GM21529 (cell line): ENCODE measurements around the gene TXNL4A.
"Not testable (repeated sequence)": the region's sequence is repeated elsewhere in the genome, so short reads cannot be mapped to it uniquely, and the experiment has no call there.

Experiments
- ATAC-seq: cut with Tn5 transposase; IDR thresholded peaks from one replicate; pipeline ENCODE4 v1.9.1; 2021; ENCODE audit not compliant: unreplicated experiment

The TXNL4A gene

DNA sequence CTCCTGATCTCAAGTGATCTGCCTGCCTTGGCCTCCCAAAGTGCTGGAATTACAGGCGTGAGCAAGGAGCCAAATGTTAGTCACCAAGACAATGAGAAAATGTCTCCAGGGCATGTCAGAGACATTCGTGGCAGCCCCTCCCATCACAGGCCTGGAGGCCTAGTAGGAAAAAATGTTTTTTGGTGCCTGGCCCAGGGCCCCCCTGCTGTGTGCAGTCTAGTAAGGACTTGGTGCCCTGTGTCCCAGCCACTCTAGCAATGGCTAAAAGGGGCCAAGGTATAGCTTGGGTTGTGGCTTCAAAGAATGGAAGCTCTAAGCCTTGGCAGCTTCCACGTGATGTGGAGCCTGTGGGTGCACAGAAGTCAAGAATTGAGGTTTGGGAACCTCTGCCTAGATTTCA is 12.5 kb upstream of the TXNL4A start:
- ATAC-seq, result no peak

DNA sequence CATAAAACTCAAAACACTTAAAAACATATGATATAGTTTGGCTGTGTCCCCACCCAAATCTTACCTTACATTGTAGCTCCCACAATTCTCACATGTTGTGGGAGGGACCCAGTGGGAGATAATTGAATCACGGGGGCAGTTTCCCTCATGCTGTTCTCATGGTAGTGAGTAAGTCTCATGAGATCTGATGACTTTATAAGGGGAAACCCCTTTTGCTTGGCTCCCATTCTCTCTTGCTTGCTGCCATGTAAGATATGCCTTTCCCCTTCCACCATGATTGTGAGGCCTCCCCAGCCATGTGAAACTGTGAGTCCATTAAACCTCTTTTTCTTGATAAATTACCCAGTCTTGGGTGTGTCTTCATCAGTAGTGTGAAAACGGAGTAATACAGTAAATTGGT is 11.3 kb upstream of the TXNL4A start:
- not testable (repeated sequence) for ATAC-seq

DNA sequence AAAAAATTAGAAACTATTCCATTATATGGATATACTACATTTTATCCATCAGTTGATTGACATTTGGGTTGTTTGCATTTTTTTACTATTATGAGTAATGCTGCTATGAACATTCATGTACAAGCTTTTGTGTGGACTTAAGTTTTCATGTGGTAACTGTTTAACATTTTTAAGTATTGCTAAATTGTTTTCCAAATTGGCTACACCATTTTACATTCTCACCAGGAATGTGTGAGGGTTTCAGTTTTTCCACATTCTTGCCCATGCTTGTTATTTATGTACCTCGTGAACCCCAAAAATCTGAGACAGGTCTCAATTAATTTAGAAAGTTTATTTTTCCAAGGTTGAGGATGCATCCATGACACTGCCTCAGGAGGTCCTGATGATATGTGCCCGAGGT is 3.1 kb upstream of the TXNL4A start:
- no peak for ATAC-seq

DNA sequence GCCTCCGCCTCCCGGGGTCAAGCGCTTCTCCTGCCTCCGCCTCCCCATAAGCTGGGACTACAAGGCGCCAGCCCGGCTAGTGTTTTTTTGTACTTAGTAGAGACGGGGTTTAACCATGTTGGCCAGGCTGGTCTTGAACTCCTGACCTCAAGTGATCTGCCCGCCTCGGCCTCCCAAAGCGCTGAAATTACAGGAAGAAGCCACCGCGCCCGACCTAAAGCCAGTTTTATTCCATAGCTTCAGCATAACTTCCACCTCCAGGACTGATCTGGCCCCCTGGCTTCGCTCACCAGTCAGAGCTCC is 783 bp upstream of the TXNL4A start:
- ATAC-seq, result no peak

DNA sequence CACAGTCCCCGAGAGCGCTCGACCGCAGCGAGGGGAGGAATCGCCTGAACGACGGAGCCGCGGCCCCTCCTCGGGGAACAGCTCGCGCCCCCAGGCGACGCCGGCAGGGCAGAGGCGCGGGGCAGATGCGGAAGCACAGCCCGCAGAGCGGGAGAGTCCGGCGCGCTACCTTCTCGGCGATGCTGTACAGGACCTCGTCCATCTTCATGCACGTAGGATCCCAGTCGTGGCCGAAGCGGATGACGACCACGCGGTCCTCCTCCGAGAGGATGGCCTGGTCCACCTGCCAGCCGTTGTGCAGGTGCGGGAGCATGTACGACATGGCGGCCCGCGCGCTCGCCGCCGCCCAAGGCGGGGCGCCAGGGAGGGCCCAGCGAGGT is 302 bp downstream of the TXNL4A start:
- ATAC-seq, result peak; percentile 65

DNA sequence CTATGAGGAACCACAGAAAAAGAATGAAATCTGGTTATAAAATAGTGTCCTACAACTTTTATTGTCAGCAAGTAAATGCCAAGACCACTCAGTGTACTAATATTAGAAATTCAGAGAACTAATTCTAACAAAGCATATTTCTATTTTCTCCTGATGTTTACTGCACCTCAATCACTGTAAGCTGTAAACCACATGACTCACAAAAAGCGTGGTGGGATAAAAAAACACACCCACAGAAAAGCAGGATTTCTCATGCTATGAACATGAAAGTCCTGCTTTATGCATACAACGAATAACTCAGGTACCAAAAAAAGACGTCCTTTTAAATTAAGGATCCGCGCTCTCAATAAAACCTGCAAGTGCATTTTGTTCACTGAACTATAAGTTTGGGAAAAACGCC is 797 bp downstream of the TXNL4A start:
- no peak for ATAC-seq

DNA sequence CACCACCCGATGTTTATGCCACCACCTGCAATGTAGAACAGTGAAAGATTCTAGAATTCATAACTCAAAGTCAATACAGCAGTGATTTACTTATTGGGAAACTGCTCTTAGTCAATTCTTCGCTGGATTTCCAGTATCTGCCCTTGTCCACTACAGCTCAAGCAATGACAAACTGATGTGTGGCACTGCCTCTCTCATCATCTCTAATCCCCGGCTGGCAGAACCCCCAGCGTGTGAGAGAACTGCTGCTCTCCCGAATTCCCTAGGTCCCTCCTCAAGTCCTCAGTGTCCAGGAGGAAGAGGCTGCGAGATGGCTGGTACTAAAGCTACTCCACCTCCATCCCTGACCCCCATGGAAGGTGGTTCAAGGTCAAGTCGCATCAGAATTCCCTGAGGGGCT is 1.6 kb downstream of the TXNL4A start:
- no peak for ATAC-seq

DNA sequence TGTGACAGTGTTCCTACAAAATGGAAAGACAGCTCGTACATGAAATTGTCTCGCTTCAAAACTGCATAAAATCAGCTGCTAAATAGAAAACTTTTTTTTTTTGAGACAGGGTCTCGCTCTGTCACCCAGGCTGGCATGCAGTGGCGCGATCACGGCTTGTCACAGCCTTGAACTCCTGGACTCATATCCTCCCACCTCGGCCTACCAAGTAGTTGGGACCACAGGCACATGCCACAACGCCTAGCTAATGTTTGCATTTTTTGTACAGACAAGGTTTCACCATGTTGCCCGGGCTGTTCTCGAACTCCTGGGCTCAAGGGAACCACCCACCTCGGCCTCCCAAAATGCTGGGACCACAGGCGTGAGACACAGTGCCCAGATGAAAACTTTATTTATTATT is 3.2 kb downstream of the TXNL4A start:
- no peak for ATAC-seq

DNA sequence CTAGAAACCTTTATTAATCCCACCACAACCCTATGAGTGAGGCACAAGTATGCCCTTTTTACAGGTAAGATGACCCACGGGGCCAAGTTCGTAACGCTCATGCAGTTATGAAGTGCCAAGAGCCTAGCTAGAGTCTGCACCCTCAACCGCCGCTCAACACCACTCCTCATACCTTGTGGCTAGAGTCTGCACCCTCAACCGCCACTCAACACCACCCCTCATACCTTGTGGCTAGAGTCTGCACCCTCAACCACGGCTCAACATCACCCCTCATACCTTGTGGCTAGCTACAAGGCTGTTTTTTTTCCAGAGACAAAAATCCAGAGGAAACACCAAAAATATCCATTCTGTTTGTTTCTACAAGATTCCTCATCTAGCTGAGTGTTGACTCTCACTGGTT is 4.6 kb downstream of the TXNL4A start:
- ATAC-seq, result no peak

DNA sequence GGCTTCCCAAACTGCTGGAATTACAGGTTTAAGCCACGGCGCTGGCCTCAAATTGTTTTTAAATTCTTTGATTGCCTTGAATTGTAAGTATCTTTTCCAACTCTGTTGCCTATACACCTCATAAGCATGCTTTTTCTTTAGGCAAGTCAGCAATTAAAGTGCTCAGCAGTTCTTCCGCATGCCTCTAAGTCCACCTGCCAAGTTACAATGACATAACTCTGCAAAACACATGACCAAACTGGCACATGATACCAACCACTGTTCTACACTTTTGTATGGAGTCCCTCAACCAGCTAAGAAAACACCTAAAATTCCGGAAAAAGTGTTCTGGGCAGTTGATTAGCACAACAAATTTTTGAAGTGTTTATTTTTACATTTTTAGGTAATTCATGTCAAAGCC is 5.1 kb downstream of the TXNL4A start:
- ATAC-seq, result no peak

DNA sequence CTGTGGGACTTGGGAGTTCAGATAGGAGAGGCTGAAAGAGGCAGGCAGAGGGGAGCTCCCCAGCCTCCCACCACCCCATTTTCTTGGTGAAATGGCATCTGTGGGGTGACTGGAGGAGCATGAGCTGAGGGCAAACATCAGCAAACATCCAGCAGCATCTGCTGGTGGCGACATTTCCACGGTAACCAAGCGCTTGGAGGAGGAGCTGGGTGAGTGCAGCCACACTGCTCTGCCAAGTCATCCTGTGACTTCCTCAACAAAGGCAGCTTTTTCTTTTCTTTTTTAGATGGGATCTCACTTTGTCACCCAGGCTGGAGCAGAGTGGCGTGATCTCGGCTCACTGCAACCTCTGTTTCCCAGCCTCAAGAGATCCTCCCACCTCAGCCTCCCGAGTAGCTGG is 5.6 kb downstream of the TXNL4A start:
- no peak for ATAC-seq

DNA sequence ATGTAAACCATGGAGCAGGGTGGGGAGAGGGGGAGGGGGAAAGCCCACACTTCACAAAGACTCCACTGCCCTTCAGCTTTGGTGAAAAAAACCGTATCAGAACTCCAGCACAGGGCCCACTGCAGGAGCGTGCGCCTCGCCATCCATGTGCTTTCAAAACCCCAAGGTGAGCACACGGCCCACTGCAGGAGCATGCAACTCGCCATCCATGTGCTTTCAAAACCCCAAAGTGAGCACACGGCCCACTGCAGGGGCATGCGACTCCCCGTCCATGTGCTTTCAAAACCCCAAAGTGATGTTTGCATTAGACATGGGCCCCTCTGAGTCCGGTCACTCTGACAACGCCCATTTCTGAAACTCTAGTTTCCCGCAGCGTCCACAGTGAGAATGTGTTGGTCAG is 7.8 kb downstream of the TXNL4A start:
- no peak for ATAC-seq

DNA sequence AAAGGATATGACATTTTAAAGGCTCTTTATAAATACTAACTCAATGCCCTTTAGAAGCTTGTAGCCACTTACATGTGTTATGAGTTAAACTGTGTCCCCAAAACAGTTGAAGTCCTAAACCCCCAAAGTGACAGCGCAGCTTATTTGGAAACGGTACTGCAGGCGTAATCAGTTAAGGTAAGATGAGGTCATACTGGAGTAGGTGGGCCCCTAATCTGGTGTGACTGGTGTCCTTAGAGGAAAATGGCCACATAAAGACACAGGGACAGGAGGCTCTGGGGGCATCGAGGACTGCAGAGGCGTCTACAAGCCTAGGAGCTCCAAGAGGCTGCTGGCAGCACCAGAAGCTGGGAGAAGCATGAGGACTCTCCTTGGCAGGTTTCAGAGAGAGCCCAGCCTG is 8.5 kb downstream of the TXNL4A start:
- ATAC-seq, result no peak

DNA sequence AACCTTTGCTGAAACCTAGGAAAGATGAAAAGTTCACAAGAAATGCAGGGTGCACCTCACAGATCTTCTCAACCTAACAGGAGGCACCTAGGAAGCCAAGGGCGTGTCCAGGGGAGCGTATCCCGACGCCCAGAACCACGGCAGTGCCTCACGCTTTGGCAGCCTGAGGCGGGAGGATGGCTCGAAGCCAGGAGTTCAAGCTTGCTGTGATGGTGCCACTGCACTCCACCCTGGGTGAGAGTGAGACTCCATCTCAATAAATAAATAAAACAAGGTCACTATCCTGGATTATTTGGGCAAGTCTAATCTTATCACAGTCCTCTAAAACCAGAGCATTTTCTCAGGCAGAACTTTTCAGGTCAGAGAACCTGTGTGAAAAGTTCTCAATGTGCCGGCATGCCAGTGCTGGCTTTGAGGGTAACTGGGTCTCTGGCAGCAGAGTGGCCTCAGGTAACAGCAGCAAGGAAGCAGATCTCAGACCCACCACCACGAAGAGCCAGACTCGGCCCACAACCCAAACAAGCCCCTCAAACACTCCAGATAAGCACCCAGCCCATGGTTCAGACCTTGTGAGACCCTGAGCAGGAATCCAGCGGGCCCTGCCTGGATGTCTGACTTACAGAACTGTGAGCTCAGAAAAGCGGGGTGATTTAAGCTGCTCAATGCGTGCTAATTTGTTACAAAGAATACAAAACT is 12.2 kb downstream of the TXNL4A start:
- ATAC-seq, result no peak

DNA sequence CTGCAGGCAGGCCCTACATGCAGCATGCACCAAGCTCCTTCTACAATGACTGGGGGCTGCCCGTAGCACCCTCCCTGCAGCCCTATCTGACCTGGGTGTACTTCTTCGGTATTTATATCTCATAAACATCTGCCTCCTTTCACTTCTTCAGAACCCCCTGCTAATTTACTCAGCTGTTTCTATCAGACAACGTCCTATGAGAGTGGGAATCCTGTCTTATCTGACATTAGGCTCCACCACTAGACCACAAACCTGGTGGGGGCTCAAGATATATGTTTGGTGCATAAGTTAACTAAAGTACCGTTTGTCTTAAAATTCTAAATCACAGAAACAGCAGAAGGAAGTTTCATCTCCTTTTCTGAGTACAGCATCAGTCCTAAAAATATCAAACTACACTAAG is 13.3 kb downstream of the TXNL4A start:
- no peak for ATAC-seq

DNA sequence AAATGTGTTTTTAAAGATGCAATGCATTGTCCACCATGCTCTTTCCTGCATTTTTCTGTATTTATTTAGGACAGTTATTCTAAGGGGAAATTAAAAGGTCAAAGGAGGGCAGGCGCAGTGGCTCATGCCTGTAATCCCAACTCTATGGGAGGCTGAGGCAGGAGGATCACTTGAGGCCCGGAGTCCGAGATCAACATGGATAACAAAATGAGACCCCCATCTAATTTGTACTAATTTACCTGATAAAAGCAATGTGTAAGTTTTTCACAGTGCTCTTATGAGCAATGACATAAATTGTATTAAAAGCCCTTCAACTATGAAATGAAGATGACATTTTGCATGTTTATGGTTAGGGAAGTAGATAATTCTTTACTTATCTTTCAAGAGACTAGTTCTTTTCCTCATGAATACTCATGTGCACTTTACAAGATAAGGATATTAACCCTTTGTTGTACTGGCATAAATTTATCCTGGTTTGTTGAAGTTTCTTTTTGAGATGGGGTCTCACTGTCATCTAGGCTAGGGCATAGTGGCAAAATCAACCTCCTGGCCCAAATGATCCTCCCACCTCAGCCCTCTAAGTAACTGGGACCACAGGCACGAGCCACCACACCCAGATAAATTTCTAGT is 14.2 kb downstream of the TXNL4A start:
- ATAC-seq, result no peak

DNA sequence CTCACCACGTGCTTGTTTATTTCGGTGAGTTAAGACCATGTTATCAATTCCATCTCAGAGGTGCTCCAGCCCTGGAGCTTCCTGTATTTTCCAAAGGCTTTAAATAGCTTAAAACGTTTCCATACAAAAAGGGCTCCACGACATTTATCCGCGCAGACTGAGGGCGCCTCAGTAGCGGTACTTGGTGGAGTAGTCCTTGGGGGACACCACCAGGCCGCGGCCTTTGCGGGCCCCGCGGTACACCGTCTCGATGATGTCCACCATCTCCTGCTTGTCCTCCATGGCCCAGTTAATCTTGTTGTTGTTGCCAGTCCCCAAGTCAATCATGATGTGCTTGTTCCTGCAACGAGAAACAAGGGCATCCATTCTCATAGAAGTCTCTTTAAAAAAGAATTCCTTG is 14.8 kb downstream of the TXNL4A start:
- no peak for ATAC-seq

DNA sequence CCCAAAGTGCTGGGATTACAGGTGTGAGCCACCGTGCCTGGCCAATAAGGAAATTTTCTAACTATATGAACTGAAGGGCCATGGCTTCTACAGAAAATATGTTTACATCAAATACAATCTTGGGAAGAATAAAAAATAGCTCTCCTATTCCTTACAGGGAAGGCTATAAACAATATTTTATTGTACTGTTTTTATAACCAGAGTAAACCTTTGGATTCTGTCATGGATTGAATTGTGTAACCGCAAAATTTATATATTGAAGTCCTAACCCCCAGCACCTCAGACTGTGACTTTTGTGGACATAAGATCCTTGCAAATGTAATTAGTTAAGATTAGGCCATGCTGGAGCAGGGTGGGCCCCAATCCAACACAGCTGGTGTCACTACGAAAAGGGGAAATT is 15.6 kb downstream of the TXNL4A start:
- ATAC-seq, result no peak

DNA sequence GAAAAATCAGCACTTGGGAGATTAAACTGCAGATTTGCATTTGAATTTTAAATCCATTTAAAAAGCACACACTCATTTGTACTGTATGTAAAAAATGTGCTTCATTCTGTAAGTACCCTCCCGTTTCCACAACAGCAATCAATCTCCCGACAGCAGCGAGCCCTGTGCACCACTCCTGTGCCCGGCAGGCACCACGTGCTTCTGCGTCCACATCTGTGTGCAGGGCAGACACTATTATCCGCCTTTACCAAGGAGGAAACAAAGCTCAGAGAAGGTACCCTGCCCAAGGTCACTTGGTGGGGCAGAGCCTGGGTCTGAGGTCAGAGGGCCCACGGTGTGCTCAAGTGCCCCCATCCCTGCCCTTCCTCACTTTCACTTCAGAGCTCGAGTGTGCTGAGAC is 16.4 kb downstream of the TXNL4A start:
- no peak for ATAC-seq

DNA sequence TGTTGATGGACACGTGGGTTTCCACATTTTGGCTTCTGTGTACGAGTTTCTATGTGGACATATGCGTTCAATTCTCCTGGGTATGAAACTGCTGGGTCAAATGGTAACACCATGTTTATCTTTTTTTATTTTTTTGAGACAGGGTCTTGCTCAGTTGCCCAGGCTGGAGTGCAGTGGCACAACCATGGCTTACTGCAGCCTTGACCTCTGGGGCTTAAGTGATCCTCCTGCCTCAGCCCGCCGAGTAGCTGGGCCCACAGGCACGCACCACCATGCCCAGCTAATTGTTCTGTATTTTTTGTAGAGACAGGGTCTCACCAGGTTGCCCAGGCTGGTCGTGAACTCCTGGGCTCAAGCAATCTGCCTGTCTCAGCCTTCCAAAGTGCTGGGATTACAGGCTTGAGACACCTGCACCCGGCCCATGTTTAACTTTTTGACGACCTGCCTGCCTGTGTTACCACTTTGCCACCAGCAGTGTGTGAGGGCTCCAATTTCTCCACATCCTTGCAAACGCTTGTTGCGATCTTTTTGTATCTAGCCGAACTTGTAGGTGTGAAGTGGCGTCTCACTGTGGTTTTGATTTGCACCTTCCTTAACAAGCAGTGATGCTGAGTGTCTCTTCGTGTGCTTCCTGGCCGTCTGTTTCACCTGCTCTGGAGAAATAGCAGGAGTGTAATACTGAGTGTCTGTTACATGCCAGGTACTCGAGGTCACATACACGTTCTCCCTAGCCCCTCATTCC is 17.0 kb downstream of the TXNL4A start:
- ATAC-seq, result no peak

DNA sequence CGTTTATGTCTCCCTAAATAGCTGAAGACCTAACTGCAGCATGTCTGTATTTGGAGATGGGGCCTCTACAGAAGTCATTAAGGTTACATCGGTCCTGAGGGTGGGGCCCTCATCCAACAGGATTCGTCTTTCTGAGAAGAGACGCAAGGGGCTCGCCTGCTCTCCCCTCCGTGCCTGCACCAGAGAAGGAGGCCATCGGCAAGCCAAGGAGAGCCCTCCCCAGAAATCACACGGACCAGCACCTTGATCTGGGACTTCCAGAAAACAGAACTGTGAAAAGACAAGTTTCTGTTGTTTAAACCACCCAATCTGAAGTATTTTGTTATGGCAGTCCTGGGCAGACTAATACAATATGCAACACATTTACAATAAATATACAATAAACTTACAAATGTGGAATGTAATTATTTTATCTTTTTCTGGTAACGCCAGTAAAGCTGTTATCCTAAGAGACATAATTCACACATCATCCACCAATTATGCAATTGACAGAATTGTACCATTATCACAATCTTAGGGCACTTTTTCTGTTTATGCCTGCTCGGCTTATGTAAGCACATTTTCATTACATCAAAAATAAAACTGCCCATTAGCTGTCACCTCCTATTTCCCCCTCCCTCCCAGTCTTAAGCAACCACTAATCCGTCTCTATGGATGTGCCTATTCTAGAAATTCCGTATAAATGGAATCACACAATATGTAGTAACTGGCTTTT is 17.8 kb downstream of the TXNL4A start:
- ATAC-seq, result no peak
